Right kidney (tissue), 9 donors: ENCODE measurements around the gene SLC37A3.
A peak's percentile ranks its signal among the peaks of the same experiment; 100 is the strongest.
"Not testable (repeated sequence)": the region's sequence is repeated elsewhere in the genome, so short reads cannot be mapped to it uniquely, and the experiment has no call there.

Source experiments
- DNase-seq: peaks from one replicate; pipeline ENCODE4 v3.0.0-alpha.2; 2016
- long read RNA-seq, 8 donors: transcript quantifications; one replicate each; lab custom pipeline, GENCODE V29; 2026

The SLC37A3 gene, protein sequence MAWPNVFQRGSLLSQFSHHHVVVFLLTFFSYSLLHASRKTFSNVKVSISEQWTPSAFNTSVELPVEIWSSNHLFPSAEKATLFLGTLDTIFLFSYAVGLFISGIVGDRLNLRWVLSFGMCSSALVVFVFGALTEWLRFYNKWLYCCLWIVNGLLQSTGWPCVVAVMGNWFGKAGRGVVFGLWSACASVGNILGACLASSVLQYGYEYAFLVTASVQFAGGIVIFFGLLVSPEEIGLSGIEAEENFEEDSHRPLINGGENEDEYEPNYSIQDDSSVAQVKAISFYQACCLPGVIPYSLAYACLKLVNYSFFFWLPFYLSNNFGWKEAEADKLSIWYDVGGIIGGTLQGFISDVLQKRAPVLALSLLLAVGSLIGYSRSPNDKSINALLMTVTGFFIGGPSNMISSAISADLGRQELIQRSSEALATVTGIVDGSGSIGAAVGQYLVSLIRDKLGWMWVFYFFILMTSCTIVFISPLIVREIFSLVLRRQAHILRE
- long read RNA-seq, donor 1, transcript SLC37A3-201 (15 exons, 3,349 nt) = major isoform, 6 of 7 reads
- long read RNA-seq, donor 1, partial matches to known transcripts = 0 of 7 reads
- long read RNA-seq, donor 1, other reads (novel, unspliced or antisense) = 0 of 7 reads
- long read RNA-seq, donor 2, partial matches to known transcripts = 0 of 3 reads
- long read RNA-seq, donor 2, other reads (novel, unspliced or antisense) = 0 of 3 reads
- long read RNA-seq, donor 3, transcript SLC37A3-201 (15 exons, 3,349 nt) = major isoform, 5 of 5 reads
- long read RNA-seq, donor 3, partial matches to known transcripts = 0 of 5 reads
- long read RNA-seq, donor 3, other reads (novel, unspliced or antisense) = 0 of 5 reads
- long read RNA-seq, donor 4, partial matches to known transcripts = 0 of 7 reads
- long read RNA-seq, donor 4, other reads (novel, unspliced or antisense) = 0 of 7 reads
- long read RNA-seq, donor 5, transcript SLC37A3-201 (15 exons, 3,349 nt) = major isoform, 7 of 11 reads
- long read RNA-seq, donor 5, partial matches to known transcripts = 0 of 11 reads
- long read RNA-seq, donor 5, other reads (novel, unspliced or antisense) = 0 of 11 reads
- long read RNA-seq, donor 6, transcript SLC37A3-201 (15 exons, 3,349 nt) = major isoform, 6 of 7 reads
- long read RNA-seq, donor 6, partial matches to known transcripts = 0 of 7 reads
- long read RNA-seq, donor 6, other reads (novel, unspliced or antisense) = 0 of 7 reads
- long read RNA-seq, donor 7, transcript SLC37A3-201 (15 exons, 3,349 nt) = major isoform, 7 of 8 reads
- long read RNA-seq, donor 7, partial matches to known transcripts = 0 of 8 reads
- long read RNA-seq, donor 7, other reads (novel, unspliced or antisense) = 0 of 8 reads
- long read RNA-seq, donor 8, transcript SLC37A3-201 (15 exons, 3,349 nt) = major isoform, 8 of 8 reads
- long read RNA-seq, donor 8, partial matches to known transcripts = 0 of 8 reads
- long read RNA-seq, donor 8, other reads (novel, unspliced or antisense) = 0 of 8 reads

DNA sequence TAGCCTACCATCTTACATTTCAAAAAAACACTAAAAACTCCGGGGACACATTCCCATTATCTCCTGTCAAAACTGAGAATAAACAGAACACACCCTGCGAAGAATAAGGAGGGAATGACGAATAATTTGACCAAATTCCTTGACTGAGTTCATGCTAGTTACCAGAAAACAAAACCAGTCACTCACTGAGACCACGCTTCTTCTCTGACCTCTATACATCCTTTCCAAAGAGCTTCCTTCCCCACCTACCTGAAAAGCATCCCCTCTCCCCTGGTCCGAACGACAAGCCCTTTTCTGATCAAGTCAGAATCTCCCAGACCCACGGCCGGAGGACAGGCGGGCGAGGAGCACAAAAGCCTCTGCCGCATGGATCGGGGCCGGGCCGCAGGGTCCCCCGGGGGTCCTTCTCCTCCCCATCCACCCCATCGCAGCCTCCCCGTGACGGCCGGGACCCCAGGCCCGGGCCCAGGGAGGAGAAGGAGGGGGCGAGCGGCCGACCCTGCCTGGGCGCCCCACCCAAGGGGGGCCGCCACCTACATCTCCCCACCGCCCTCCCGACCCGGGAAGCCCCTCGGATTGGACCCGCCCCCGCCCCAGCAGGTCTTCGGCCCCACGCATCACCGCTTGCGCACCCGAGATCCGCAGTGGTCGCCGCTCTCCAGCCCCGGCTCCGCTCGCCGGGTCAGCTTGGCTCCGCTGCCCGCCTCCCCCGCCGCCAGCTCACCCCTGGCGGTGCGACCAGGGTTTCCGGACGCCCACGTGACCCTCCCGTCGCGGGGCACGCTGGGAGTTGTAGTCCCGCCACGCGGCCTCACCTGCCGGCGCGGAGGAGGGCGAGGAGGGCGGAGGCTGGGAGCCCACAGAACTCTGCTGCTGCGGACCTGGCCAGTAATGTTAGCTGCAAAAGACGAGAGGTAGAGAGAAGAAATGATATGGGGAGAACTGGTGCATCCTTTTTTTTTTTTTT is at the start of gene SLC37A3:
TSS of gene SLC37A3 (minus strand) at position 747 of the 967 bp plus-strand sequence. CDS start 16,004 bp downstream, outside the sequence.
- peak; percentile 70 for DNase-seq

DNA sequence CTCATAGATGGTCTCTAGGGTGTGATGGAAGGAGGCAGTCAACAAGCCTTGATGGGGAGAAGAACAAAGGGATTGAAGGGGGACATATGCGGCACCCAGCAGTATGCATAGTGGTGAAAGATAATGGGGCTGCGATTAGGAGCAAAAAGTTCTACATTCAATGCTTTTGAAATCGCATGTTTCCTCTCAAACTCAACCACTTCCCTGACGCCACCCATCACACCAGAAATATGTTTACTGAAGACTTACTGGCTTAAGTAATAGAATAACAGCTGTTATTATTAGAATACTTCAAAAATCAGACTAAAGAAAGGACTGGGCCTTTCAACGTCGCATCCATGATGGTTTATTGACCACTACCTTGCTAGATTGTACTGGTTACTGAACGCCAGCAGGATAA is 49.5 kb upstream of the SLC37A3 start:
- DNase-seq = no peak

DNA sequence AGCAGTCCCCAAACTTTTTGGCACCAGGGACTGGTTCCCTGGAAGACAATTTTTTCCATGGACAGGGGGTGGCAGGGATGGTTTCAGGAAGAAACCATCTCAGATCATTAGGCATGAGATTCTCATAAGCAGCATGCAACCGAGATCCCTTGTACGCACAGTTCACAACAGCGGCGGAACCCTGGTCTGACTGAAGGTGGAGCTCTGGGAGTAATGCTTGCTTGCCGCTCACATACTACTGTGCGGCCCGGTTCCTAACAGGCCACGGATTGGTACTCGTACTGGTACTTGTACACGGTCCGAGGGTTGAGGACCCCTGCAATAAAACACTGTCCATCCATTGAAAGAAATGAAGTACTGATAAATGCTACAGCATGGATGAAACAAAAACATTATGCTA is 48.1 kb upstream of the SLC37A3 start:
- no peak for DNase-seq

DNA sequence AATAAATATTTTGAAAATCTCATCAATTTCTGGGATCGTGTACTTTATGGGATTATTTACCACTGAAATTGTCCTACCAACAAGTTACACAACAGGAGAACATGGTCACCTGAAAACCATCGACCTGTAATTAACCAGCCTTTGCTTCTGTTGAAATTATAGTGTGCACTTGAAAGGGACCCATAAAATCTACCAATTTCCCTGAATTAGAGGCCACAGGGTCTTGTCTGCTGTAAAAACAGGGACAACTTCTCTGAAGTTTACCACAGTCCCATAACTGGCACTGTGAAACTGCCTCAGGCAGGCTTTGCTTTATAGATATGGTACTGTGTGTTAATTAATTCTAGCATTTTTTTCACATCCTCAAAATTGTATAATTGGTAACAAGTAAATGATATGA is 43.2 kb upstream of the SLC37A3 start:
- no peak for DNase-seq

DNA sequence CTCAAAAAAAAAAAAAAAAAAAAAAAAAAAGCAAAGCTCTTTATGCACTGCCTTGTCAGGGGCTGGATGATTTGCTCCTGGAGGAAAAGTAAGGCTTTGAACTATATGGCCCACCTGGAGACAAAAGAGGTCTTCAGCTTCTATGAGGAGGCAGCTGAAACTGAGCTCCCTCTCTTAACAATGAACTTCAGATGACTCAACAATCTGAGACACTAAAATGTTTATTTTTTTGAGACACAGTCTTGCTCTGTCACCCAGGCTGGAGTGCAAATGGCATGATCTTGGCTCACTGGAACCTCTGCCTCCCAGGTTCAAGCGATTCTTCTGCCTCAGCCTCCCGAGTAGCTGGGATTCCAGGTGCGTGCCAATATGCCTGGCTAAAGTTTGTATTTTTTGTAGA is 42.3 kb upstream of the SLC37A3 start:
- no peak for DNase-seq

DNA sequence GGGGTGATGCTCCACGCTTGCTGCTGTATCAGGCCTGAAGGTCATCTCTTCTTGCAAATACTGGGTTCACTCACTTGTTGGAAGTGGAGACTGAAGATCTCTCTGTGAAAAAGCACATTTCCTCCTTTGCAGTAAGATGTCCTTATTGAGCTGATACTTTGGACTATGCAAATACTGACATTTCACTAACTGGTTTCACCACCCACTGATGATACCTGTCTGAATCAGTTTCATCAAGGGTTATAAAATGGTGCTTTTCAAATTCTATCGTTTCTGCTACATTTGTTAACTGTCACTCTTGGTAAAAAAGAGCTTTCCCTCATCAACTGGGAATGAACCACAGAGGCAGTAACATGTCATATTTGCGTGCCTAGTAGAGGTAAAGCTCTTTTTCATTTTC is 41.0 kb upstream of the SLC37A3 start:
- no peak for DNase-seq

DNA sequence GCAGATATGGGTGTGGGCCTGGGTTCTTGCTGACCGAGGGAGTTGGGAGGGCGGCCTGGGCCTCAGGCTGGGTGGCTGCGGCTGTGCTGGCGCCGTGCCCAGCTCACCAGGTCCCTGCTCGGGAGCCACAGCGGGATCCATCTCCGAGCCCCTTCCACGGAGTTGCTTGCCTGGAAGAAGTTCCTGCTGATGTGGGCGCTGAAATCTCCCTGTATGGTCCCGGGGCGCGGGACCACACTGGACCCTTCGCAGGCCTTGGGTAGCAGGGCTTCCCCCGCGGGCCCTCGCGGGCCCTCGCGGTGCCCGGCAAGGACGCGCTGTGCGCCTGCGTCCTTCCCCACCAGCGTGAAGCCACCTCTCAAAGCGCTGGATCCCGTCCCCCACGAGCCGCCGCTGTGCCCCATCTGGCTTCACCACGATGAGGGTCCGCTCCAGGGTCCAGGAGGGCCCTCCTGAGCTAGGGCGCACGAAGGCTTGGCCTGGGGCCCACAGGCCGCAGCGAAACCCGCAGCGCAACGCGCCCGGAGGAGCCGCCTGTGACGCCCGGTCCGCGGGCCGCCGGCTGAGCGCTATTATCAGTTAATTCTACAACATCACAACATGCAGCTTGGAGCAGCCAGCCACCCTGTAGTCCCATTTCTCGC is 37.0 kb upstream of the SLC37A3 start:
- peak; percentile 22 for DNase-seq

DNA sequence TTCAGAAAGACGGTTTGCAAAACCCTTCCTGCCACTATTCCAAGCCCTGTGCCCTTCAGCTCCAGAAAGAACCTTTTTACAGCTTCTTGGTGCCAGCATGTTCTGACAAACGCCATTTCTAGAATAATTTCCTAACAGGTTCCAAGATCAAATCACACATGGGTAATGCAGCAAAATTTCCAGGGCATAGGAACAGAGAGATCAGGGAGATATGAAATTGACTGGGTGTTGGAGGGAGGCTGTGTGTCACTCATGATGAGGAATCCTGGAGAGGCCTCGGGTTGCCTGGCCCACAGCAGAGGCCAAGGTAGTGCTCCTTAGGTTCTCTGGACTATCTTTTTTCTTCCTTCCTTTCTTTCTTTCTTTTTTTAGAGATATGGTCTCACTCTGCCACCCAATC is 35.1 kb upstream of the SLC37A3 start:
- no peak for DNase-seq

DNA sequence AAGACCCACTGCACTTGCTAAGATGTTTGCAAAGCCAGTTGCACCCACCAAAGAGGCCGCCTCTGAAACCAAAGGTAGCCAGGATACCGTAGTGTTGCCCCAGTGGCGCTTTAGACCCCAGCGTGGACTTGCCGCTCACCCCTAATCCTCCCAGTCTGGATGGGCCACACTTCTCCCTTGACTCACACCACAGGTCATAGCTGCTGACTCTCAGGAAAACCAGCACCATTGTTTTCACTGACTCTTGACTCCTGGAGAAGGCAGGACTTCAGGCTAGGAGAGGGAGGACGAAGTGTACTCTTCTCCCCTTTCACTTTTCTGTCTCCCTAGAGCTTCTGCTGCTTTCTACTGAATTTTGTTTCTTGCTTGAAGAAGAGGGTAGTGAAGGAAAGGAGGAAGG is 27.8 kb upstream of the SLC37A3 start:
- no peak for DNase-seq

DNA sequence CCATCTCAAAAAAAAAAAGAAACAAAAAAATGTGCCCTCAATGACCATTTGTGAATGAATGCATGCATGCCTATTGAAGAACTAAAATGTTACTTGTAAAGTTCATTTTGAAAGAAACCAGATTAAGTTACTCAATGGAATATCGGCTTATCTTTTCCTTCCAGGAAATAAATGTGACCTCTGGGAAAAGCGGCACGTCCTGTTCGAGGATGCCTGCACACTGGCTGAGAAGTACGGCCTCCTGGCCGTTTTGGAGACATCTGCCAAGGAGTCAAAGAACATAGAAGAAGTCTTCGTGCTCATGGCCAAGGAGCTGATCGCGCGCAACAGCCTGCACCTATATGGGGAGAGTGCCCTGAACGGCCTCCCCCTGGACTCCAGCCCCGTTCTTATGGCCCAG is 27.4 kb upstream of the SLC37A3 start:
- no peak for DNase-seq

DNA sequence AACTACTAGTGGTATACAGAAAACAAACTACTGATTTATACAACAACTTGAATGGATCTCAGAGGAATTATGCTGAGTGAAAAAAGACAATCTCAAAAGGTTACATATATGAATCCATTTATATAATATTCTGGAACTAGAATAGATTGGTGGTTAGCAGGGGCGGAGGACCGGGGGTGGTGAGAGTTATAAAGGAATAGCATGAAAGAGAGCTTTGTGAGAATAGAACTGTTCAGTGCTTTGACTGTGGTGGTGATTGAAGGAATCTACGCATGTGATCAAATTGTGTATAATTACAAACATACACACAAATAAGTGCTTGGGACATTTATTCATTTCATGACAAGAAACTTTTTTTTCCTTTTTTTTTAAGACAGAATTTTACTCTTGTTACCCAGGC is 25.2 kb upstream of the SLC37A3 start:
- no peak for DNase-seq

DNA sequence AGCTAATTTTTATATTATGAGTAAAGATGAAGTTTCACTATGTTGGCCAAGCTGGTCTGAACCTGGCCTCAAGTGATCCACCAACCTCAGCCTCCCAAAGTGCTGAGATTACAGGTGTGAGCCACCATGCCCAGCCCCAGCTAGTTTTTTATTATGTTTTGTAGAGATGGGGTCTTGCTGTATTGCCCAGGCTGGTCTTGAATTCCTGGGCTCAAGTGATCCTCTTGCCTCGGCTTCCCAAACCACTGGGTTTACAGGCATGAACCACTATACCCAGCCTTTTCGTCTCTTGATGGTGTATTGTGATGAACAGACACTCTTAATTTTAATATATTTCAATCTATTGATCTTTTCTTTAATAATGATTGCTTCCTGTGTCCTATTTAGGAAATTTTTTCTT is 23.2 kb upstream of the SLC37A3 start:
- no peak for DNase-seq

DNA sequence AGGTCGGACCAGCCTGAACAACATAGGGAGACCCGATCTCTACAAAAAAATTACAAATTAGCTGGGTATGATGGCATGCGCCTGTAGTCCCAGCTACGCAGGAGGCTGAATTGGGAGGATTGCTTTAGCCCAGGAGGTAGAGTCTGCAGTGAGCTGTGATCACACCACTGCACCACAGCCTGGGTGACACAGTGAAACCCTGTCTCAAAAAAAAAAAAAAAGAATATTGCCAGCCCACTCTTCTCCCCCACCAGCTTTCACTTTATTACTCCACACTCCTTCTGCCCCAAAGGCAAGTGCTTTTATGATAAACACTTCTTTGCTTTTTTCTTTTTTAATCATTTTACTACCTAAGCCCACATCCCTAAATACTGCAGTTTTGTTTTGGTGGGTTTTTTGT is 20.3 kb upstream of the SLC37A3 start:
- DNase-seq = no peak

DNA sequence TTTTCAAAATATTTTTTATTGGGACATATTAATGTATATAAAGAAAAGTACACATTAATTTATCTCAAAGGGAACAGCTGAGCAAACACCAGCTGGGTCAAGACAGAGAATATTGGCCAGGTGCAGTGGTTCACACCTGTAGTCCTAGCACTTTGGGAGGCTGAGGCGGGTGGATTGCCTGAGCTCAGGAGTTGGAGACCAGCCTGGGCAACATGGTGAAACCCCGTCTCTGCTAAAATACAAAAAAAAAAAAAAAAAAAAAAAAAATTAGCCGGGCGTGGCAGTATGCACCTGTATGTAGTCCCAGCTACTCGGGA is 19.8 kb upstream of the SLC37A3 start:
- not testable (repeated sequence) for DNase-seq

DNA sequence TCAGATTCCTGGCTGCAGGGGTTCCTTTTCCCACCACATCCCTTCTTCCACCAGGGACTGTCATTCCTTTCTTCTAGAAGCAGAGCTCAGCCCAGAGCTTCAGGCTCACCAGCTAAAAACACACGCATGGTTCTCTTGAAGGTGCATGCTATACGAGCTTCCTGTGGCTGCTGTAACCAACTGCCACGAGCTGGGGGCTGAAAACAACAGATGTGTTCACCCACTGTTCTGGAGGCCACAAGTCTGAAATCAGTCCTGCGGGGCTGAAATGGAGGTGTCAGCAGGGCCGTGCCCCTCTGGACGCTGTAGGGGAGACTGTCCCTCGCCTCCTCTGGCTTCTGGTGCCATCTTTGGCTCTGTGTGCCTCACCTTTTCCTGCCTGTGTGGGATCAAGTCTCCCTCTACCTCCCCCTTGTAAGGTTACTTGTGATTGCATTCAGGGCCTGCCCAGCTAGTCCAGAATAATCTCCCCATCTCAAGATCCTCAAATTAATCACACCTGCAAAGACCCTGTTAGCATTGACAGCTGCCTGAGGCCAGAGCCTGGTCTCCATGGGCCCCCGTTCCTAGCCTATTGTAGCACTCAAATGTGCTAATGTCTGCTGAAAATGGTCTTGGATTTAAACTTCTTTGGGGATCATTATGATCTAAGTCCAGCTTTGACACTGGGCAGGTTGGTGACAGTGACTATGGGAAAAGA is 19.3 kb upstream of the SLC37A3 start:
- DNase-seq = no peak

DNA sequence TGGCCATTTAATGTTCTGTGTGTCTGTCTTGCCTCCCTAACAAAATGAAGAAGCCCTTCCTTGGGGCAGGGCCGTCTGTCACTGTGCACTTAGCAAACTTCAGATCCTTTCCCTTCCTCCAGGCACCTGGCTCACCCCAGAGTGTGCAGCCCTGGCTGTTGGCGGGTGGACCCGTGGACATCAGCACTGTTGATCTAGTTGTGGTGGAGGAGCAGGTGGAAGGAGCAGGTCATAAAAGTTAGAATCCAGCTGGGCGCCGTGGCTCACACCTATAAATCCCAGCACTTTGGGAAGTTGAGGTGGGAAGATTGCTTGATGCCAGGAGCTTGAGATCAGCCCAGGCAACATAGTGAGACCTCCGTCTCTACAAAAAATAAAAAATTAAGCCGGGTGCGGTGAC is 18.2 kb upstream of the SLC37A3 start:
- DNase-seq = no peak

DNA sequence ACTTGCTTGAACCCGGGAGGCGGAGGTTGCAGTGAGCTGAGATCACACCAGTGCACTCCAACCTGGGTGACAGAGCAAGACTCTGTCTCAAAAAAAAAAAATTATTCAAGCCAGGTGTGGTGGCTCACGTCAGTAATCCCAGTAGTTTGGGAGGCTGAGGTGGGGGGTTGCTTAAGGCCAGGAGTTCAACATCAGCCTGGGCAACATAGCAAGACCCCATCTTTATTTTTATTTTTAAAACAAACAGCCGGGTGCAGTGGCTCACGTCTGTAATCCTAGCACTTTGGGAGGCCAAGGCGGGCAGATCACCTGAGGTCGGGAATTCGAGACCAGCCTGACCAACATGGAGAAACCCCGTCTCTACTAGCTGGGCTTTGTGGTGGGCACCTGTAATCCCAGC is 17.5 kb upstream of the SLC37A3 start:
- DNase-seq = not testable (repeated sequence)

DNA sequence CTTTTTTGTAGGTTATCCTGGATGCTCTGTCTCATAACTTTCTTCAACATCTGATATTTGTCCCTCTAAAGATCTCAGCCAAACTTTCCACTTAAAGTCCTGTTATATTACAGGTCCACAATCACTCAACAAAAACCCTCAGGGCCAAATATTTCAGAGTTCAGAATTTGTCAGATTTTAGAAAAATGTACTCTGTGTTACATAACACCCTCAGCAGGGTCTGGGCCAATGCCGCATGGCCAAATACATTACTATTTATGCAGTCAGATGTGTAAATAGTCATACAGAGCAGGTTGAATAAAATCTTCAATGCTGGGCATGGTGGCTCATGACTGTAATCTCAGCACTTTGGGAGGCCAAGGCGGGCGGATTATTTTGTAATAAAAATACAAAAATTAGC is 17.0 kb upstream of the SLC37A3 start:
- DNase-seq = no peak

DNA sequence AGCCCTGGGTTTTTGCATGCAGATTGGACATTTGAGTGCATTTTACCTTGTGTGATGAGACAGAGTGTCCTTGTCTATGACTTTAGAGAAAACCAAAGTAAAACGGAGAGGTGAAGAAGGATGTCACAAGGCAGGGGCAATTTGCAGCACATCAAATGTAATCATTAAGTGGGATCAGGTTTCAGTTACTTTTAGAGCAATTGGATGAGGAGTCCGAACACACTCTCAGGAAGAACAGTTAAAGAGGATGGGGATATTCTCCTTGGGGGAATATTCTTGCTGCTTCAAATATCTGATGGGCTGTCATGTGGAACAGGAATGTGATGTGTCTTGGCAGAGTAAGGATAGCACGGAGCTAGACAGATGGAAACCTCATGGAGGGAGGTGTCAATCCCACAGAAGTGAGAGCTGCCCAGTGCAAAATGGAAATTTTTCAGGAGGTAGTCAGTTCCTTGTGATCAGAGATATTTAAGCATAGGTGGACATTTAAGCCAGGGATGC is 6.3 kb upstream of the SLC37A3 start:
- DNase-seq = peak; percentile 28
